Globus pallidus (tissue), 1 donor: ENCODE measurements around the gene IQGAP2.
"Not testable (repeated sequence)": the region's sequence is repeated elsewhere in the genome, so short reads cannot be mapped to it uniquely, and the experiment has no call there.

ENCODE experiments used
- DNase-seq: peaks from one replicate; pipeline ENCODE4 v3.0.0-alpha.2; 2015; ENCODE audit warnings: low spot score

Gene IQGAP2

GRCh38 chr5:76663573-76663972 is 260.5 kb downstream of the IQGAP2 start:
- no peak for DNase-seq

GRCh38 chr5:76664079-76664478 is 261.0 kb downstream of the IQGAP2 start:
- no peak for DNase-seq

GRCh38 chr5:76667495-76667894 is 264.4 kb downstream of the IQGAP2 start:
- no peak for DNase-seq

GRCh38 chr5:76669245-76669644 is 266.2 kb downstream of the IQGAP2 start:
- no peak for DNase-seq

GRCh38 chr5:76670508-76670907 is 267.4 kb downstream of the IQGAP2 start:
- no peak for DNase-seq

GRCh38 chr5:76672242-76672641 is 269.2 kb downstream of the IQGAP2 start:
- DNase-seq: no peak

- DNase-seq: no peak
Measured at GRCh38 chr5:76673125-76673524, 270.0 kb downstream of the IQGAP2 start.

- no peak for DNase-seq
Measured at GRCh38 chr5:76674330-76675066, 271.4 kb downstream of the IQGAP2 start.

- no peak for DNase-seq
Measured at GRCh38 chr5:76675364-76675763, 272.3 kb downstream of the IQGAP2 start.

- no peak for DNase-seq
Measured at GRCh38 chr5:76677849-76678472, 274.9 kb downstream of the IQGAP2 start.

- no peak for DNase-seq
Measured at GRCh38 chr5:76679231-76679630, 276.1 kb downstream of the IQGAP2 start.

- DNase-seq: not testable (repeated sequence)
Measured at GRCh38 chr5:76680826-76681225, 277.7 kb downstream of the IQGAP2 start.

- no peak for DNase-seq
Measured at GRCh38 chr5:76681287-76681686, 278.2 kb downstream of the IQGAP2 start.

- DNase-seq: no peak
Measured at GRCh38 chr5:76682387-76682786, 279.3 kb downstream of the IQGAP2 start.

- no peak for DNase-seq
Measured at GRCh38 chr5:76683816-76684731, 281.0 kb downstream of the IQGAP2 start.

- DNase-seq: no peak
Measured at GRCh38 chr5:76684756-76685519, 281.9 kb downstream of the IQGAP2 start.

GRCh38 chr5:76685704-76686103 is 282.6 kb downstream of the IQGAP2 start:
- DNase-seq: no peak

GRCh38 chr5:76688212-76688611 is 285.1 kb downstream of the IQGAP2 start:
- no peak for DNase-seq

- no peak for DNase-seq
Measured at GRCh38 chr5:76688836-76689235, 285.8 kb downstream of the IQGAP2 start.

GRCh38 chr5:76689321-76690036 is 286.4 kb downstream of the IQGAP2 start:
- no peak for DNase-seq

- no peak for DNase-seq
Measured at GRCh38 chr5:76690037-76690679, 287.1 kb downstream of the IQGAP2 start.
